ENCODE measurements around the gene TES. TPM values are rescaled to one million over a fixed set of nuclear protein-coding genes. Genes with fewer than 3 reads are reported as not detected.
"Not testable (repeated sequence)": the region's sequence is repeated elsewhere in the genome, so short reads cannot be mapped to it uniquely, and the experiment has no call there.

Gene TES
- total RNA-seq, 6 experiments from 2014 or later: 10.4 to 29.3 (median 22.4) TPM

GRCh38 chr7:116240024-116240668 lies 29.8 kb downstream of the TES start:
- no peak for DNase-seq
- H3K27me3 Mint-ChIP-seq (ENCODE audit: insufficient read depth): peaks cover 2% of the 10 kb centered on the region; the same call in 1 of the 2 replicates
- H3K36me3 Mint-ChIP-seq (ENCODE audit: low read depth): peaks cover 20% of the 10 kb centered on the region
- no peak for TF ChIP-seq CTCF (IDR thresholded peaks at IDR 0.05)
- no peak overlapping the region for H3K4me3 Mint-ChIP-seq
- no peak overlapping the region for H3K27ac Mint-ChIP-seq
- H3K4me1 Mint-ChIP-seq (ENCODE audit: low read depth): peaks cover 24% of the 10 kb centered on the region
- H3K9me3 Mint-ChIP-seq: peaks cover 9% of the 10 kb centered on the region

GRCh38 chr7:116241291-116241690 lies 31.0 kb downstream of the TES start:
- TF ChIP-seq CTCF (IDR thresholded peaks at IDR 0.05): no peak
- Mint-ChIP-seq H3K36me3 (ENCODE audit: low read depth) (peaks cover 31% of the 10 kb centered on the region), H3K27ac (no peak overlapping the region), H3K9me3 (peaks cover 15% of the 10 kb centered on the region), H3K27me3 (ENCODE audit: insufficient read depth) (peaks cover 2% of the 10 kb centered on the region; the same call in 1 of the 2 replicates), H3K4me3 (no peak overlapping the region), H3K4me1 (ENCODE audit: low read depth) (peaks cover 27% of the 10 kb centered on the region)
- no peak for DNase-seq

- peak; percentile 53 for DNase-seq
- H3K4me1 Mint-ChIP-seq (ENCODE audit: low read depth): peaks cover 34% of the 10 kb centered on the region
- no peak overlapping the region for H3K4me3 Mint-ChIP-seq
- H3K27me3 Mint-ChIP-seq (ENCODE audit: insufficient read depth): peaks cover 2% of the 10 kb centered on the region; the same call in 1 of the 2 replicates
- peak; percentile 66 for TF ChIP-seq CTCF (IDR thresholded peaks at IDR 0.05)
- H3K27ac Mint-ChIP-seq: no peak overlapping the region
- peaks cover 39% of the 10 kb centered on the region for H3K36me3 Mint-ChIP-seq (ENCODE audit: low read depth)
- peaks cover 15% of the 10 kb centered on the region for H3K9me3 Mint-ChIP-seq
Observed at GRCh38 chr7:116242178-116242577, 31.8 kb downstream of the TES start.

- no peak overlapping the region for H3K4me3 Mint-ChIP-seq
Observed at GRCh38 chr7:116242759-116243158, 32.4 kb downstream of the TES start.

GRCh38 chr7:116244803-116245202 lies 34.5 kb downstream of the TES start:
- not testable (repeated sequence) for H3K4me3 Mint-ChIP-seq; H3K27me3 Mint-ChIP-seq (ENCODE audit: insufficient read depth); H3K27ac Mint-ChIP-seq; DNase-seq
- Mint-ChIP-seq H3K4me1 (ENCODE audit: low read depth) (peaks cover 34% of the 10 kb centered on the region), H3K9me3 (peaks cover 15% of the 10 kb centered on the region), H3K36me3 (ENCODE audit: low read depth) (peaks cover 47% of the 10 kb centered on the region)

More at GRCh38 chr7:116242759-116243158, 32.4 kb downstream of the TES start:
- H3K27me3 Mint-ChIP-seq (ENCODE audit: insufficient read depth): no peaks in the 10 kb centered on the region; the same call in 1 of the 2 replicates
- DNase-seq: no peak
- H3K4me1 Mint-ChIP-seq (ENCODE audit: low read depth): peaks cover 34% of the 10 kb centered on the region
- peaks cover 15% of the 10 kb centered on the region for H3K9me3 Mint-ChIP-seq
- no peak overlapping the region for H3K27ac Mint-ChIP-seq
- H3K36me3 Mint-ChIP-seq (ENCODE audit: low read depth): peaks cover 39% of the 10 kb centered on the region
- TF ChIP-seq CTCF (IDR thresholded peaks at IDR 0.05): no peak

GRCh38 chr7:116246357-116246756 lies 36.0 kb downstream of the TES start:
- Mint-ChIP-seq H3K27ac (no peak overlapping the region), H3K4me3 (no peak overlapping the region), H3K36me3 (ENCODE audit: low read depth) (peaks cover 52% of the 10 kb centered on the region), H3K4me1 (ENCODE audit: low read depth) (peaks cover 36% of the 10 kb centered on the region), H3K27me3 (ENCODE audit: insufficient read depth) (no peaks in the 10 kb centered on the region; the same call in 1 of the 2 replicates), H3K9me3 (peaks cover 15% of the 10 kb centered on the region)
- no peak for DNase-seq
- no peak for TF ChIP-seq CTCF (IDR thresholded peaks at IDR 0.05)

All from HFFc6 (cell line).